ENCODE measurements around the gene NCOA3. TPM values are rescaled to one million over a fixed set of nuclear protein-coding genes. Genes with fewer than 3 reads are reported as not detected.
"Not testable (repeated sequence)": the region's sequence is repeated elsewhere in the genome, so short reads cannot be mapped to it uniquely, and the experiment has no call there.

Gene NCOA3
- 9.4 TPM for polyA plus RNA-seq (2012; ENCODE audit: insufficient read depth, insufficient read length)

GRCh38 chr20:47501482-47502270 is at the start of gene NCOA3:
Gene NCOA3 (plus strand): TSS chr20:47501887. CDS start chr20:47622248, 120,361 bp downstream.
- peak; percentile 92 for DNase-seq (ENCODE audit: low read depth, low spot score)
- peak within 1 kb of the TSS; percentile 67 for H3K4me3 ChIP-seq (ENCODE audit: low read length)

- H3K4me3 ChIP-seq (ENCODE audit: low read length), result no peak overlapping the region
- no peak for DNase-seq (ENCODE audit: low read depth, low spot score)
These were observed 48.9 kb upstream of the NCOA3 start for GRCh38 chr20:47452736-47453161.

GRCh38 chr20:47453167-47453782 is 48.4 kb upstream of the NCOA3 start:
- DNase-seq (ENCODE audit: low read depth, low spot score), result no peak
- no peak overlapping the region for H3K4me3 ChIP-seq (ENCODE audit: low read length)

- H3K4me3 ChIP-seq (ENCODE audit: low read length), result no peak overlapping the region
- no peak for DNase-seq (ENCODE audit: low read depth, low spot score)
These were observed 47.2 kb upstream of the NCOA3 start for GRCh38 chr20:47454298-47455132.

GRCh38 chr20:47455133-47456040 is 46.3 kb upstream of the NCOA3 start:
- H3K4me3 ChIP-seq (ENCODE audit: low read length), result no peak overlapping the region
- no peak for DNase-seq (ENCODE audit: low read depth, low spot score)

GRCh38 chr20:47456041-47456537 is 45.6 kb upstream of the NCOA3 start:
- DNase-seq (ENCODE audit: low read depth, low spot score), result no peak
- no peak overlapping the region for H3K4me3 ChIP-seq (ENCODE audit: low read length)

- DNase-seq (ENCODE audit: low read depth, low spot score), result no peak
- H3K4me3 ChIP-seq (ENCODE audit: low read length), result no peak overlapping the region
These were observed 44.5 kb upstream of the NCOA3 start for GRCh38 chr20:47456952-47457724.

GRCh38 chr20:47458280-47459050 is 43.2 kb upstream of the NCOA3 start:
- H3K4me3 ChIP-seq (ENCODE audit: low read length); DNase-seq (ENCODE audit: low read depth, low spot score): not testable (repeated sequence)

GRCh38 chr20:47459344-47460073 is 42.2 kb upstream of the NCOA3 start:
- DNase-seq (ENCODE audit: low read depth, low spot score), result no peak
- no peak overlapping the region for H3K4me3 ChIP-seq (ENCODE audit: low read length)

- DNase-seq (ENCODE audit: low read depth, low spot score); H3K4me3 ChIP-seq (ENCODE audit: low read length): not testable (repeated sequence)
These were observed 41.0 kb upstream of the NCOA3 start for GRCh38 chr20:47460761-47461112.

- no peak for DNase-seq (ENCODE audit: low read depth, low spot score)
- no peak overlapping the region for H3K4me3 ChIP-seq (ENCODE audit: low read length)
These were observed 40.5 kb upstream of the NCOA3 start for GRCh38 chr20:47461120-47461685.

GRCh38 chr20:47461906-47462305 is 39.8 kb upstream of the NCOA3 start:
- H3K4me3 ChIP-seq (ENCODE audit: low read length); DNase-seq (ENCODE audit: low read depth, low spot score): not testable (repeated sequence)

- H3K4me3 ChIP-seq (ENCODE audit: low read length), result no peak overlapping the region
- no peak for DNase-seq (ENCODE audit: low read depth, low spot score)
These were observed 37.1 kb upstream of the NCOA3 start for GRCh38 chr20:47464380-47465101.

- no peak overlapping the region for H3K4me3 ChIP-seq (ENCODE audit: low read length)
- no peak for DNase-seq (ENCODE audit: low read depth, low spot score)
These were observed 36.2 kb upstream of the NCOA3 start for GRCh38 chr20:47465335-47466090.

GRCh38 chr20:47466213-47466612 is 35.5 kb upstream of the NCOA3 start:
- no peak for DNase-seq (ENCODE audit: low read depth, low spot score)
- no peak overlapping the region for H3K4me3 ChIP-seq (ENCODE audit: low read length)

Measured in Jurkat, Clone E6-1 (cell line).